GM18517 (cell line): ENCODE data around the gene MRFAP1L1.
"Not testable (repeated sequence)": the region's sequence is repeated elsewhere in the genome, so short reads cannot be mapped to it uniquely, and the experiment has no call there.

Source experiments
- ATAC-seq: cut with Tn5 transposase; IDR thresholded peaks from one replicate; pipeline ENCODE4 v1.9.1; 2021; ENCODE audit warnings: mild to moderate bottlenecking, moderate library complexity; ENCODE audit not compliant: unreplicated experiment

The MRFAP1L1 gene

DNA sequence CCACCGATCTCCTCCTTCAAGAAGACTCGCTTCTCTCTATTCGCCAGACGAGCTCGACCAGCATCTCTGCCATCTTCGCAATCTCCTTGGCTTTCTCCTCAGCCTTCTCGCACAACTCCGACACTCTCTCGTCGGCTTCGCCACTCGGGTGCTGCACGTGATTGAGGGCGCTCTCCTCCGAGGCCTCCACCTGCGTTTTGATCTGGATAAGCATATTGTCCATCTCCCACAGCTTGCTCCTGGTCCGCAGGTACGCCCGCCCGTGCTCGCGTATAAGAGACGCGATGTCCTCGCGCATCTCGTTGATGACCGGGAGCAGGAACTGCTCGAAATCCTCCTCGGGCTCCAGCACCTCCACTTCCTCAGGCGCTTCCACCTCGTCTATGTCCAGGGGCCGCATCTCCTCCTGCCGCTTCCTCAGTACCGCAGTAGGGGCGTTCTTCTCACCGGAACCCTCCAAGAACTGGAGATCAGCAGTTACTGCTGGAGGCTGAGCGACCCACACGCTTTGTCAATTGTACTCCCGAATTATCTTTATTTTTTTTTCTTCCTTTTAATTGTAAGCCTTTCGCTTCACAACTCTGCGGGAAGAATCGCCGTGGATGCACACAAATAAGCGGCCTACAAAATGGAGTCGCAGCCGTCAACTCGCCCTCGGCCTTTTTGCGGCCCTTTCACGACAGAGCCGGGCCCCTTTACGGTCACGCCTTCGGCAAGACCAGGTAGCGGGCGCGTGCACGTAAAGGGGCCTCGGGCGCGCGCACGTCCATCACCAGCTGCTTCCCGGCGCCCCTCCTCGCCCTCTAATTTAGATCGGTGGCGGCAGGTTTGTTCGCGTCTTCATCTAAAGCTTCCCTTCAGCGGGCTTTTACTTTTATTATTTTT, at the start of gene MRFAP1L1:
Gene MRFAP1L1 (minus strand): TSS at position 636 of the 885 bp plus-strand sequence. CDS start 236 bp downstream, at position 400.
- ATAC-seq = peak; percentile 64

DNA sequence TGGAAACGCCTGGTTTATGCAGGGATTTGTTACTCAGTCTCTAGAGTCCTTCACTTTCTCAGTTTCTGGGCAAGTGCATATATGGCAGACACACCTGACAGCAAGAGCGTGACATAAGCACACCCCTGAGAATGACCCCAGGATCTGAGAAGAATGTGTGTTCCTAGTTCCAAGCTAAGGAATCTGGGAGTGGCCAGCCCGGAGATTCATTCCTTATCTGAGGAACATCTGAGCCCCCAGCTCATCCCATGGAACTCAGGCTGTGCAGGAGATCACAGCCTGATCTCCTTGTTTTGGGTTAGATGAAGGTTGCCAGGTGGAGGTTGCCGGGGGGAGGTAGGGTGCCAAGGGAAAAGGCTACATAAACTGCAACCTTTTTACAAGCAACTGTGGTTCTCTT, 49.1 kb upstream of the MRFAP1L1 start:
- ATAC-seq = no peak

DNA sequence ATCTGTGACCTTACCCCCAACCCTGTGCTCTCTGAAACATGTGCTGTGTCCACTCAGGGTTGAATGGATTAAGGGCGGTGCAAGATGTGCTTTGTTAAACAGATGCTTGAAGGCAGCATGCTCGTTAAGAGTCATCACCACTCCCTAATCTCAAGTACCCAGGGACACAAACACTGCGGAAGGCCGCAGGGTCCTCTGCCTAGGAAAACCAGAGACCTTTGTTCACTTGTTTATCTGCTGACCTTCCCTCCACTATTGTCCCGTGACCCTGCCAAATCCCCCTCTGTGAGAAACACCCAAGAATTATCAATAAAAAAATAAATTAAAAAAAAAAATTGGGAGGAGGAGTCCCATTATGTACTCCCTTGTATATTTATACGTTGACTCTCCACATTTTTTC, 46.7 kb upstream of the MRFAP1L1 start:
- ATAC-seq = not testable (repeated sequence)

DNA sequence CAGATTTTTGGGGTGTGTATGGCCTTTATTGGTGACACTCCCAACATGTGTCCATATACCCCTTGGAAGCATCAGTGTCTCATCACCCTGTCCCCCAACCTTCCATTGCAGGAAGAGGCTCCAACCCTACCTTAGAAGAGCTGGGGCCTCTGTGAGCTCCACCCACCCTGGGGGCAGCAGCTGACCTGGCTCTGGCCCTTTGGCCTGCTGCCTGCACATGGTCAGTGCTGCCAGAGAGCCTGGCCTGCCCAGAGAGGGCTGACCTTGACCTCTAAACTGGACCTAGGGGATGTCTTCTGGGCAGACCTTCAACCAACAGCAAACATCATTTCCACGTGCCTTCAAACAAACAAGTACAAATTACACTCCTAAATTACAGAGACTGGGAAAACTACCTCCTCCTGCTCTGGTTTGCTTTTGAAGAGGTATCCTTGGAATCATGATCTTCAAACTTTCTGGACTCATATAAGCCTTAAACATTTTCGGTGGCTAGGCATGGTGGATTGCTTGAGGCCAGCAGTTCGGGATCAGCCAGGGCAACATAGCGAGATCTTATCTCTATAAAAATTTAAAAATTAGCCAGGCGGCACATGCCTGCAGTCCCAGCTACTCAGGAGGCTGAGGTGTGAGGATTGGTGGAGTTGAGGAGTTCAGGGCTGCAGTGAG, 45.6 kb upstream of the MRFAP1L1 start:
- ATAC-seq = no peak

DNA sequence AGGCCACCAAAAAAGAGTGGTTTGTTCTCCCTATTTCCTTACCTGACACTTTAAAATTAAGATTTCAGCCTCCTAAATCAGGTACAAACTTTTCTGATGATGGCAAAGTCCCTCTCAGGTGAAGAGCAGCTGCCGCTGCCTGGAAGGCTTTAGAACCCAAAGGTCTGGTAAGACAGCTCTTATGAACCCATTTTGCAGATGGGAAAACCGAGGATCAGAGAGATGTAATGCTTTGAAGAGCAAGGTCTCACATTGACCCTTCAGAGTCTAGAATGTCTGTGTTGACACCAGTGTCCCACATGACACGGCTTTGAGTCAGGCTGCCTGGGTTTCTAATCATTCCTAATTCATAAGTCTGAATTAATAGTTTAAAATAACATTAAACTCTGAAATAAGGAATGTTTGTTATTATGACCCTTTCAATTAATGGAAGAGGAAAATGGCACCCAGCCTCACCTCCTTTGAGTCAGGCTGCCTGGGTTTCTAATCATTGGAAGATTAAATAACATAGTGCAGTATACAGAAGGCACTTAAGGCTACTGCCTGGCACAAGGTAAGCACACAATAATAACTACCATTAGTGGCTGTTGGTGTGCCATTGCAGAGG, 44.9 kb upstream of the MRFAP1L1 start:
- no peak for ATAC-seq

DNA sequence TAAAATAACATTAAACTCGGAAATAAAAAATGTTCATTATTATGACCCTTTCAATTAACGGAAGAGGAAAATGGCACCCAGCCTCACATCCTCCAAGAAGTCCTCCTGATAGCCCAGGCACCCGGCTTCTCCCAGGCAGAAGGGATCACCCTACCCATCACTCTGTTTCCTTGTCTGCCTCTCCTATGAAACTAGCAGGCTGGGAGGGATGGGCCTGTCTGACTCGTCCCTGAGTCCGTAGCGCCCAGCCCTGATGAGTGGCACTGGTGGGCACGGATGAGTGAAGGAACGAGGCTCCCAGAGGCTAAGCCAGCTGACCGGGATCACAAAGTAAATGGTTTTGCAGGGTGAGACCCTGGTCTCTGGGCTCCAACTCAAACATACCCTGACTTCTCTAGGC, 44.2 kb upstream of the MRFAP1L1 start:
- ATAC-seq = no peak

DNA sequence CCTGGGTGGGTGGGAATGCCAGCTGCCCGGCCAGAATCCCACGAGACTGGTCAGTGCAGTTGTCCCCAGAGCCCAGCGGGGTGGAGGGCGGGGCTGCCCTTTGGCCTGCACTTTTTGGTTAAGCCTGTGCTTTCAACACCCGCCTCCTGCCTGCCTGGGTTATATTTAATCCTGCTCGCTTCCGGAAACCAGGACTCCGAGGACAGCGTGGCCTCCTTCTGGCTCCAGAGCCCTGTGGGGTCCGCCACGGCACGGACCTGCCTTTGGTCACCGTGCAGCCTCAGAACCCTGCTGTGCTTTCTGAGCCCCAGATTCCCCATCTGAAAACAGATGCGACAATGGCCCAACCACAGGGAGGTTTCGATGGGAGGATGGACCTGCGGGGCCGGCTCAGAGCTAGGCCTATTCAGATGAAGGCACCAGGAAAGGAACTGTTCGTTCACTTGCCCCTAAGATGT, 43.5 kb upstream of the MRFAP1L1 start:
- ATAC-seq = no peak

DNA sequence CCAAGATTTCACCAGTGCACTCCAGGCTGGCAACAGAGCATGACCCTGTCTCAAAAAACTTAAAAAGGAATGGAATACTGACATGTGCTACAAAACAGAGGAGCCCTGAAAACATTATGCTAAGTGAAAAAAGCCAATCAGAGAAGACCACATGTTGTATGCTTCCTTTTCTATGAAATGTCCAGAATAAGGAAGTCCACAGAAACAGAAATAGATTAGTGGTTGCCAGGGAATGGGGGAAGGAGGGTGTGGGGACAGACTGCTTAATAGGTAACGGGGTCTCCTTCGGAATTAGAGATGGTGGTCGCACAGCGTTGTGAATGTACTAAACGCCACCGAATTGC, 42.8 kb upstream of the MRFAP1L1 start:
- ATAC-seq = no peak

DNA sequence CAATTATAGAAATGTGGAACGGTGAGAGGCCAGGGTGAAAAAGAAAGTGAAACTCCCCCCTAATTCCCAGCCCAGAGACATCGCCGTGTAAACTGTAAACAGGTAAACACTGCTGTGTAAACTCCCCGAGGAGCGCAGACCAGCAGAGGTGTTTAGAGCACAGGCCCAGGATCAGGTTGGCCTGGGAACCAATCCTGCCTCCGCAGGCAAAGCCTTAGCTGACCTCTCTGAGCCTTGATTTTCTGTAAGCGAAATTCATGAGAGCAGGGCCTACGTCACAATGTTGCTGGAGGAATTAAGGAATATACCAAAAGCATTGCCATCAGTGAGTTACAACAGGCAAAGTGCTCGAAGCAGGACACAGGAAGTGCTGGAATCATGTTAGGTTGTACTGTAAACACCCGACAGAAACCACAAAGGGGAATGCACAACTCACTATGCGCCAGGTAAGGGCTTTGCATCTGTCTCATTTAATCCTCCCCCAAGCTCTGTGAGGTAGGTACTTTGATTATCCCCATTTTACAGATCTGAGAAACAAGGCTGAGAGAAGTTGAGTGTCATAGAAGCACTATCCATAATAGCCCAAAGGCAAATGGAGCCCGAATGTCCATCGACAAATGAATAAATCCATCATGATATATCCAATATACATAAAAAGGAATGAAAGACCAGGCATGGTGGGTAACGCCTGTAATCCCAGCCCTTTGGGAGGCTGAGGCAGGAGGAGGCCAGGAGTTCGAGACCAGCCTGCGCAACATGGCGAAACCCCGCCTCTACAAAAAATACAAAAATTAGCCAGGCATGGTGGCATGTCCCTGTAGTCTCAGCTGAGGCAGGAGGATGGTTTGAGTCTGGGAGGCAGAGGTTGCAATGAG, 42.2 kb upstream of the MRFAP1L1 start:
- ATAC-seq = no peak

DNA sequence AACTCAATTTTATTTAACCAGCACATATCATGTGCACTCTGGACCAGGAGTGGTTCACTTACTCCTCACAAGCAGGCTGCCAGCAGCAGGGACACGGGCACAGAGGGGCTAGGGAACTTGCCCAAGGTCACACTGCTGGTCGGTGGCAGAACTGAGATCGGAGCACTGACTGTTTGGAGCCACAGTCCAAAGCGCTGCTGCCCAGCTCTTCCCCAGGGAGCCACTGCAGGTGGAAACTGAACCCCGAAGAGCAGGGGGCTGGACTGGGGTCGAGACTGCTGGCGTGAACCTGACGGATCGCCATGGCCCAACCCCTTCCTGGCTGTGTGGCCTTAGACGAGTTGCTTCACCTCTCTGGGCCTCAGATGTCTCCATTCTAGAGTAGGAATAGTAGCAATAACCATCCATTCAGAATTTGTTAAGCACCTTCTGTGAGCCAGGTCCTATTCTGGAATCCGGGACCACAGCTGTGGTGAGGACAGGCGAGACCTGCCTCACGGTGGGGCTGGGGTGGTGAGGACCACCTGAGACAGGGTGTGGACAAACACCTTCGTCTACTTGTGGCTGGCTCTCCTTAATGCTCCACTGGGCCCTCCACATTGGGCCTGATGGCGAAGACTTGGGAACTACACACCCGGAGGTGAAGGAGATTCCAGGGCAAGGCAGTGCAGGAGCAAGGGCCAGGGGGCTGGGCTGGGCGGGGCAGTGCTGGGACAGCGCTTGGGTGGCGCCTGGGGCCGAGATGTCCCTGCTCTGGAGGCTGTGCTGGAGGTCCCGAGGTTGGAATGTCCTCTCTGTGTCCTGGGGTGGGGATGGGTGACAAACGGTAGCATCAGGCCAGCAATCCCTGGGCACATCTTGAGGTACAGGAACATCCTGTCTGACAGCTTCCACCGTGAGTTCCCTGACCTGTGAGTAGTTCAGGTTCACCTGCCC, 40.9 kb upstream of the MRFAP1L1 start:
- no peak for ATAC-seq

DNA sequence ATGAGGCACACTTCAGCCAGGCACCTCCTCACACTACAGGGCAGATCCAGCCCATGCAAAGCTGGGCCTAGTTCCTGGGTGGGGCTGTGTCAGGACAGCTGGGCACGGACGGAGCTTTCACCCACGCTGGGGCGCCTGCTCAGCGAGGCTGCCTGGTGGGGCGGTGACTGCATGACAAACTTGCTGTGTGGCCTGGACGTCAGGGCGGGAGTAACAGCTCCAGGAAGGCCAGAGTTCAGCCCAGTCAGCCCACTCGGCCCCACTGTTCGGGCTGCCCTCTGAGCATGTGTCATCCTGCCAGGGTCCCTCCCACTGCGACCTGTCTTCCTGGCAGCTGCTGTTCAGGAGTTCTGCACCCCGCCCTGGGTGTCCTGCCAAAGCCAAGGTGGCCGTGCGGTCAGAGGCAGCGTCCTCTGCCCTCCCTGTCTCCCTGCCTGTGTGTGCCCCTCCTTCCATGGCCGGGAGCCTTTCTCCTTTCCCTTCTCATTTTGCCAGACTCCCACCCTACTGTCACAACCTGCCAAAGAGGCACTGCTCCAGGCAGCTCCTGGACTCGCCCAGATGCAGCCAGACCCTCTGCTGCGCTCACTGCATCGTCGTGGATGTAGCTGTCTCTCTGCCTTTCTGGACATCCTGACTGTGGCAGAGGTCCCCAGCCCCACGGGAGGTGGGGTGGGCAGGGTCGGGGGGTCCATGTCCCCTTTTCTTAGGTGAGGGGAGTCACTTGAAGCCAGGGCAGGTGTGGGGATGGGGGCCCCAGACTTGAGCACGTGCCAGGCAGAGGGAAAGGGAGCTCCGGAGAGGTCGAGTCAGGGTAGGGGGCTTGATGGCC, 39.9 kb upstream of the MRFAP1L1 start:
- ATAC-seq = no peak

DNA sequence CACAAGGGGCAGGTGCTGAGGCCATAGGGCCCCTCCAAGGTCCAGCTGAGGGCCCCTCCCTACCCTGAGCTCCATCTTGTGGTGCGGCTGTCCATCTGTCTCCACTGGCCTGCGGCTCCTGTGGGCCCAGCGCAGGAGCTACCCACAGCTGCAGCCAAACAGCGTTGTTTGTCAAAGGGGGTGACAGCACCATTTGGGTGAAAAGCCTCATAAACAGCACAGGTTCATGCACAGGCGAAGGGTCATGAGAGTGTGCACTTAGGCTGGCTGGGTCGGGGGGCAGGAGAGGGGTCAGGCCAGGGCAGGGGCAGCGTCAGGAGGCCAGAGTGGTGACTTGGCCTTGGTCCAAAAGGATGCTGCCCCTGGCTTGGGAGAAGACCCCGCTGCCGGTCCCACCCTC, 38.6 kb upstream of the MRFAP1L1 start:
- ATAC-seq = no peak

DNA sequence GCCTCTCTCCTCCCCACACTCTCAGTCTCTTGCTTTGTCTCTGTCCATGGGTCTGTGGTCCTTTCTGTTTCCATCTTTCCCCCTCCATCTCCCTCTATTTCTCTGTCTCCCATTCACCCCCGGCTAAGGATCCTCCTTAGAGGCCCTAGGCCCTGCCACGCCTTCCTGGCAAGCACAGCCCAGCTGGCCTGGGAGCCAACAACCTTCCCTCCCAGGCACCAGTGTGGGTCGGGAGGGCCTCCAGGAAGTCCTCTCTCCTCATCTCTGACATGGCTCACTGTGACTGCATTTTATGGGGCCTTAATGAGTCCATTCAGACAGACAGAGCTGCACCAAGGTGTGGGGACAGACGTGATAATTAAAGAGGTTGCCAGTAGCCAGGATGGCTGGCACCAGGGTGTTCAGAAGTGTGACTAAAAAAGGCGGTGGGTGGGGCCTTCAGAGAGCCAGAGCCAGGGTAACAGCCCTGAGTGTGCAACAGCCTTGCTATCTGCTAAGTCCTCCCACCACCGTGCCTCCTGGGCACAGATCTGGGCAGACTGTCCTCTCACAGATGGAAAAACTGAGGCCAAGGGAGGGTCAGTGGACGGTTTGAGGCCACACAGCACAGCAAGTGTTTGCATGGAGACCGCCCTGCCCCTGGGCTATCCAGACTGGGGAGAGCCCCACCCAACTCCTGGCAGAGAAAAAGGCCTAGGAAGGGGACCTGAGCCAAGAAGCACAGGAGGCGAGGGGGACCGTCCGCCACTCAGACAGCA, 37.8 kb upstream of the MRFAP1L1 start:
- ATAC-seq = no peak

DNA sequence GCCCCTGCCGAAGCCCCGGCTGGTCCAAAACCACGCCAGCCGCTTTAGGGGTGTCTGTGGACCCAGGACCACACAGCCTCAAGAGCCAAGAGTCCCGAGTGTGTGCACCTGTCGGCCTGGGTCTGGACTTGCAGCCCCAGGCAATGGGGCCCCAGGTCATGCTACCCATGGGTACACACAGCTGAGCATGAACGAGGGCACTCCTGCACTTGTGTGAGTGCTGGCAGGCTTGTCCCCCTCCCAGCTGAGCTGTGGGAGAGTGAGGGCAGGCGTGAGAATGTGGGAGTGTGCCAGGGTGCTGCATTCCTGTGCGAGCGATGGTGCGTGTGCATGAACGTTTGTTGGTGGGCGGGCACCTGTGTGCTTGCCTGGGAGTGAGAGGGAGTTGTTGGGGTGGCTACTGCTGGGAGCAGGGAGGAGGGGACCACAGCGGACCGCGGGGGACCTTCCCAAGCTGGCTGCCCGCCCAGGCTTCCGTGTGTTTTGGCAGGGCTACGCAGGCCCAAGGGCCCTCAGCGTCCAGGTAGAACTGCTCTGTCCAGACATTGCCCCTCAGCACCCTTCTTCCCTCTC, 37.1 kb upstream of the MRFAP1L1 start:
- no peak for ATAC-seq

DNA sequence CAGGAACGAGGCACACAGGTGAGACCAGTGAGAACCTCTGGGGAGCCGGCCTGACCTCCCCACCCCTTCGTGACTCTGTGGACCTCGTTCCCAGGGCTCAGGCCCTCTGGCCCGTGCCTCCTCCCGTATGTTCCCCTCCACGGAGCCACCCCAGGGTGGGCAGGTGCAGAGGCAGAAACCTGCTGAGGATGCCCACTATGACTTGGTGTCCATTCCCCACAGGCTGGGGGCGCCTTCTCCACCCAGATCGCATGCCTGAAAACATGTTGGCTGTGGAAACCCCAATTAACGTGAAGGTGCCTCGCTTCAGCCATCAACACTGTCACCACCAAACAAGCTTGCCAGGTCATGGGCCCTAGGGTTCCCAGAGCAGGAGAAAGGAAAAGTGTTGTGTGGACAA, 33.3 kb upstream of the MRFAP1L1 start:
- ATAC-seq = no peak

DNA sequence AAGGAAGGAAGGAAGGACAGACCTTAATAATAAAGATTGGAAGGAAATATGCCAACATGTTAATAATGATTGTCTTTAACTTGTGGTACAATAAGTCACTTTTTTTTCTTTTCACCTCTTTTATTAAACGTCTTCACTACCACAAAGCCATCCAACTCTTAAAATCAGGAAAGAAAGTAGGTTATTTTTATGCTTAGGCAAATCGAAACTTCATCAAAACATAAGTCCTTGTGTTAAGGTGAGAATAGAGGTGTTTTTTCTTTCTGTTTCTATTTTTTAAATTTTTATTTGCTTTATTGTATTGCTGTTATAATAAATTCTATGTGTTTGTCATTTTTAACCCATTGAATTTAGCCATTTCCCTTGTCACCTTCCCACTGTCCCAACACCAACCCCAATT, 32.8 kb upstream of the MRFAP1L1 start:
- ATAC-seq = no peak

DNA sequence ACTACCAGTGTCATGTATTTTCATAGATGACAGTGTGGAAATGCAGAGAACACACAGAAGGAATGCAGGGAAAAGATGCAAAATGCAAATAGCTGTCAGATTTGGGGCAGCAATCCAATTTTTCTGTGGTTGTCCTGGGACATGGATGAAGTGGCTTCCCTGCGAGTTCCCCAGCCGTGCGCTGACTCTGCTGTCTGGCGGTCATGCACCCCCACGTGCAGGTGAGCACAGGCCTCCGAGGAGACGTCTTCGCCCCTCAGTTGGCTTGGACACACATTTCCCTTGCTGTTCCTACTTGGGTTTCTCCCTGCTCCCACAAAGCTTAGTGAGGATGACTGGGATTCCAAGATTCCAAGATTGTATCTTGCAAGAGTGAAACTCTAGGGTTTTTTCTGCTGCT, 30.7 kb upstream of the MRFAP1L1 start:
- ATAC-seq = no peak

DNA sequence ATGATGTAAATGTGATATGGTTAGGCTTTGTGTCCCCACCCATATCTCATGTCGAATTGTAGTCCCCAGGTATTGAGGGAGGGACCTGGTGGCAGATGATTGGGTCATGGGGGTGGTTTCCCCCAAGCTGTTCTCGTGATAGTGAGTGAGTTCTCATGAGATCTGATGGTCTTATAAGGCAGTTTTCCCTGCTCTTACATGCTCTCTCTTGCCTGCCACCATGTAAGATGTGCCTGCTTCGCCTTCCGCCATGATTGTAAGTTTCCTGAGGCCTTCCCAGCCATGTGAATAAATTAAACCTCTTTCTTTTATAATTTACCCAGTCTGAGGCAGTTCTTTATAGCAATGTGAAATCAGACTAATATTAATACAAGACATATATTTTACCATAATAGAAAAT, 30.3 kb upstream of the MRFAP1L1 start:
- ATAC-seq = no peak
